ENCODE results near the gene OPN1MW3.
"Not testable (repeated sequence)": the region's sequence is repeated elsewhere in the genome, so short reads cannot be mapped to it uniquely, and the experiment has no call there.

- TF ChIP-seq CTCF, POLR2A (IDR thresholded peaks at IDR 0.05): not testable (repeated sequence)
Measured at GRCh38 chrX:154211057-154211456, 46.3 kb upstream of the OPN1MW3 start.

All from stomach (tissue), 4 donors.